OCI-LY1 (cell line): Measurements from ENCODE around the gene FOXO3.

ENCODE experiments used
- H2AFZ ChIP-seq: fragments of 200-600 bp; sonication (generic), shearing (Covaris generic); 2 replicates; pipeline ENCODE4 v1.6.0; 2014; ENCODE audit warnings: antibody characterized with exemption, mild to moderate bottlenecking, low read length
- H3F3A ChIP-seq: fragments of 200-600 bp; sonication (generic), shearing (Covaris generic); 2 replicates; pipeline ENCODE4 v1.6.0; 2014; ENCODE audit warnings: mild to moderate bottlenecking, antibody characterized with exemption, low read length, moderate library complexity; ENCODE audit not compliant: insufficient read depth
- H3K27ac ChIP-seq: fragments of 200-600 bp; sonication (generic); 2 replicates; pipeline ENCODE4 v1.5.1; 2014; ENCODE audit warnings: low read length, mixed run types, mild to moderate bottlenecking, low read depth; ENCODE audit not compliant: poor library complexity, severe bottlenecking
- H3K27me3 ChIP-seq: fragments of 200-600 bp; sonication (generic); 2 replicates; pipeline ENCODE4 v1.6.0; 2014; ENCODE audit warnings: antibody characterized with exemption, mild to moderate bottlenecking, low read length, moderate library complexity; ENCODE audit not compliant: insufficient read depth
- H3K36me3 ChIP-seq: fragments of 200-600 bp; sonication (generic); 2 replicates; pipeline ENCODE4 v1.6.1; 2014; ENCODE audit warnings: mild to moderate bottlenecking, antibody characterized with exemption, low read length, moderate library complexity, mixed read lengths; ENCODE audit not compliant: insufficient read depth
- H3K4me1 ChIP-seq: fragments of 200-600 bp; sonication (generic); 2 replicates; pipeline ENCODE4 v1.5.1; 2014; ENCODE audit warnings: mild to moderate bottlenecking, low read length, moderate library complexity; ENCODE audit not compliant: insufficient read depth, severe bottlenecking
- H3K4me2 ChIP-seq: fragments of 200-600 bp; sonication (generic), shearing (Covaris generic); 2 replicates; pipeline ENCODE4 v1.6.1; 2014; ENCODE audit warnings: low read length
- H3K4me3 ChIP-seq: fragments of 200-600 bp; sonication (generic); 2 replicates; pipeline ENCODE4 v1.5.1; 2014; ENCODE audit warnings: low read length, low read depth, mild to moderate bottlenecking, mixed read lengths; ENCODE audit not compliant: poor library complexity, severe bottlenecking
- H3K79me2 ChIP-seq: fragments of 200-600 bp; shearing (Covaris generic); 2 replicates; pipeline ENCODE4 v1.6.1; 2016; ENCODE audit warnings: mixed run types, low read length, mixed read lengths; ENCODE audit not compliant: insufficient read depth
- H3K9ac ChIP-seq: fragments of 200-600 bp; sonication (generic), shearing (Covaris generic); 2 replicates; pipeline ENCODE4 v1.6.1; 2014; ENCODE audit warnings: mild to moderate bottlenecking, low read length, mixed read lengths
- H3K9me2 ChIP-seq: fragments of 200-600 bp; sonication (generic), shearing (Covaris generic); 2 replicates; pipeline ENCODE4 v1.6.1; 2014; ENCODE audit warnings: low read depth, mild to moderate bottlenecking, low read length, mixed read lengths
- H3K9me3 ChIP-seq: fragments of 200-600 bp; shearing (Covaris generic); 2 replicates; pipeline ENCODE4 v1.6.1; 2014; ENCODE audit warnings: low read length, mixed read lengths
- H4K20me1 ChIP-seq: fragments of 200-600 bp; sonication (generic), shearing (Covaris generic); 2 replicates; pipeline ENCODE4 v1.6.0; 2016; ENCODE audit warnings: mild to moderate bottlenecking, low read length; ENCODE audit not compliant: insufficient read depth
- EZH2 ChIP-seq: fragments of 200-600 bp; sonication (generic), shearing (Covaris generic); IDR thresholded peaks from 2 replicates; pipeline ENCODE4 v1.8.0; 2017; ENCODE audit warnings: borderline replicate concordance, mixed run types, mild to moderate bottlenecking, antibody characterized with exemption, low read length, moderate library complexity, mixed read lengths
- TF ChIP-seq, protein P1 (sequence below): fragments of 200-600 bp; sonication (generic), shearing (Covaris generic); IDR thresholded peaks from 2 replicates; pipeline ENCODE4 v1.5.1; 2017; ENCODE audit warnings: mild to moderate bottlenecking, antibody characterized with exemption, low read length, moderate library complexity, mixed read lengths

FOXO3 gene

DNA sequence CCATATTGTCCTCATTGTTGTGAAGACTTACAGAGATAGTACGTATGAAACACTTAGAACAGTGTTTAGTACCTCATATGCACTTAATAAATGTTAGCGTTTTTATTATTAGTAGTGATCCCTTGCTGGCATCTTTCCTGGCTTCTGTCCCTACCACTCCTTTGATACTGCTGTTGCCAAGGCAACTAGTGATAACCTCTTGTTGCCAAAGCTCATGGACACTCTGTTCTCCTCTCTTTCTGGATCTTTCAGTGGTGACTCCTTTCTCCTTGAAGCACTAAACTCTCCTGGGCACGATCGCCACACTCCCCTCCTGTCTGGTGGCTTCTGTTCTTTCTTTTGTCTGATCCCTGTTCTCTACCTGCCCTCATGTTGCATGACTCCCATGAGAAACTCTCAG is 83.5 kb downstream of the FOXO3 start:
- Histone ChIP-seq H4K20me1 (no peaks in the 10 kb centered on the region), H3K27me3 (no peaks in the 10 kb centered on the region), H3K4me2 (no peak overlapping the region), H3K9ac (no peak overlapping the region), H3K9me3 (no peaks in the 10 kb centered on the region), H3K4me1 (no peaks in the 10 kb centered on the region), H3K79me2 (no peaks in the 10 kb centered on the region), H3K4me3 (no peak overlapping the region), H3K27ac (no peak overlapping the region), H3K9me2 (no peaks in the 10 kb centered on the region), H2AFZ (no peak overlapping the region), H3K36me3 (no peaks in the 10 kb centered on the region), H3F3A (no peaks in the 10 kb centered on the region)
- TF ChIP-seq, protein P1, sequence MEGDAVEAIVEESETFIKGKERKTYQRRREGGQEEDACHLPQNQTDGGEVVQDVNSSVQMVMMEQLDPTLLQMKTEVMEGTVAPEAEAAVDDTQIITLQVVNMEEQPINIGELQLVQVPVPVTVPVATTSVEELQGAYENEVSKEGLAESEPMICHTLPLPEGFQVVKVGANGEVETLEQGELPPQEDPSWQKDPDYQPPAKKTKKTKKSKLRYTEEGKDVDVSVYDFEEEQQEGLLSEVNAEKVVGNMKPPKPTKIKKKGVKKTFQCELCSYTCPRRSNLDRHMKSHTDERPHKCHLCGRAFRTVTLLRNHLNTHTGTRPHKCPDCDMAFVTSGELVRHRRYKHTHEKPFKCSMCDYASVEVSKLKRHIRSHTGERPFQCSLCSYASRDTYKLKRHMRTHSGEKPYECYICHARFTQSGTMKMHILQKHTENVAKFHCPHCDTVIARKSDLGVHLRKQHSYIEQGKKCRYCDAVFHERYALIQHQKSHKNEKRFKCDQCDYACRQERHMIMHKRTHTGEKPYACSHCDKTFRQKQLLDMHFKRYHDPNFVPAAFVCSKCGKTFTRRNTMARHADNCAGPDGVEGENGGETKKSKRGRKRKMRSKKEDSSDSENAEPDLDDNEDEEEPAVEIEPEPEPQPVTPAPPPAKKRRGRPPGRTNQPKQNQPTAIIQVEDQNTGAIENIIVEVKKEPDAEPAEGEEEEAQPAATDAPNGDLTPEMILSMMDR: no peak
- no peak for TF ChIP-seq EZH2

DNA sequence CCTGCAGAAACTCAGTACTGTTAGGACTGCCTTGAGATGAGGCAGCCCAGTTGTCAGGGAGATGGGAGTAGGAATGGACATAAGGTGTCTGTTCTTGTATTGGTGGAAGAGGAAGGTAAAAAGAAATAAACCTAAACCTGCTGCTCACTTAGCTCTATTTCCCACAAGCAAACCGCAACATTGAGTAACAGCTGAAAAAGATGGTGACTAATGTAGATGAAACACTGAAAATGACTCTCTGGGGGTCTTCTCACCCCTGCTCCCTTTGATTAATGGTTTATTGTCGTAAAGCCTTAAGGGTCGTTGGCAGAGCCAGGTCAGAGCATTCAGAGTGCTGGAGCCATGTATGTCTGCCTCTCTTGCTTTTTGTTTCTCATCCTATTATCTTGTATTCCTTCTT is 87.5 kb downstream of the FOXO3 start:
- Histone ChIP-seq H3K9me2 (no peaks in the 10 kb centered on the region), H3K9me3 (no peaks in the 10 kb centered on the region), H3K27ac (no peak overlapping the region), H3K79me2 (no peaks in the 10 kb centered on the region), H3K4me3 (no peak overlapping the region), H2AFZ (no peak overlapping the region), H3K4me2 (no peak overlapping the region), H4K20me1 (no peaks in the 10 kb centered on the region), H3K36me3 (no peaks in the 10 kb centered on the region), H3F3A (no peaks in the 10 kb centered on the region), H3K27me3 (no peaks in the 10 kb centered on the region), H3K9ac (no peak overlapping the region), H3K4me1 (peaks cover 7% of the 10 kb centered on the region)
- TF ChIP-seq EZH2: no peak

DNA sequence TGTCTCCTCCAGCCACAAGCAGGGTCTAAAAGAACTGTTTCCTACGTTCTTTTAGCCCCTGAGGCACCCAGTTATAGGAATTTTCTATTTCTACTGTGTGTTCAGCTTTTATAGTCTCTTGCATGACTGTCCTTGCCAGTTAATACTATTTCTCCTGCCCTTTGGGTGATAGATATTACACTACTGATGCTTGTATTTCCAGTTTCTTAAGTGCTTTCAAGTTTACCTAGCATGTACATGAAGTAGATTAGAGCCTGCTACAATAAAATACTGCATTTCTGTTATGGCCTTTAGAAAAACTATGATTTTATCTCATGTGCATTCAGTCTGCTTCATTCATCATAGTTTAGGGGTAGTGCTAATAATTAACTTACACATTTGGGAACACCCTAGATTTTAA is 89.6 kb downstream of the FOXO3 start:
- no peaks in the 10 kb centered on the region for H3F3A ChIP-seq
- H3K9ac ChIP-seq: no peak overlapping the region
- H3K36me3 ChIP-seq: no peaks in the 10 kb centered on the region
- H3K9me2 ChIP-seq: no peaks in the 10 kb centered on the region
- H4K20me1 ChIP-seq: no peaks in the 10 kb centered on the region
- no peak overlapping the region for H3K27ac ChIP-seq
- H3K4me2 ChIP-seq: no peak overlapping the region
- H3K4me3 ChIP-seq: no peak overlapping the region
- no peaks in the 10 kb centered on the region for H3K9me3 ChIP-seq
- TF ChIP-seq, protein P1: no peak
- TF ChIP-seq EZH2: no peak
- no peak overlapping the region for H2AFZ ChIP-seq
- no peaks in the 10 kb centered on the region for H3K79me2 ChIP-seq
- peaks cover 7% of the 10 kb centered on the region for H3K4me1 ChIP-seq
- H3K27me3 ChIP-seq: no peaks in the 10 kb centered on the region

DNA sequence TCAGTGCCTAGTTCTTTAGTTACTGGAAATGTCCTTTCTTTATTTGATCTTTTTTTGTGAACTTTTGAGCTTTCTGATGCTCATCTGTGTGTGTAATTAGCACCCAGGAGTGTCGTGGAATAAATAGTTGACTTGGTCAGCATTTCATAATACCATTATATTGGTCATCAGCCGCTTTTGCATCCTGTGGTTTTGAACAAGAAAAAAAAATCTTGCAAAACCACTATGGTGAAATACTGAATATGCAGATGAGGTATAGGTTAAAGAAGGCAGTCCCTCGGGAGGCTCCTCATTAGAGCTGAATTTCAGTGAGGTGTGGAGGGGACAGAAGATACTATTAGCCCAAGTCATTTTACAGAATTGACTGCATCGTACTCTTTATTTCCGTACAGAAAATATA is 90.1 kb downstream of the FOXO3 start:
- no peak overlapping the region for H3K27ac ChIP-seq

More for the DNA sequence above, 90.1 kb downstream of the FOXO3 start:
- Histone ChIP-seq H3F3A (no peaks in the 10 kb centered on the region), H3K9me2 (no peaks in the 10 kb centered on the region), H3K9me3 (no peaks in the 10 kb centered on the region), H3K4me1 (peaks cover 7% of the 10 kb centered on the region), H2AFZ (no peak overlapping the region), H3K9ac (no peak overlapping the region), H3K36me3 (no peaks in the 10 kb centered on the region), H3K4me2 (no peak overlapping the region), H4K20me1 (no peaks in the 10 kb centered on the region), H3K4me3 (no peak overlapping the region), H3K27me3 (no peaks in the 10 kb centered on the region), H3K79me2 (no peaks in the 10 kb centered on the region)
- TF ChIP-seq, protein P1: no peak
- TF ChIP-seq EZH2: no peak
